ENCODE data around the gene RASAL2.

GRCh38 chr1:178188306-178188705 lies 94.4 kb downstream of the RASAL2 start:
- TF ChIP-seq, protein P1, sequence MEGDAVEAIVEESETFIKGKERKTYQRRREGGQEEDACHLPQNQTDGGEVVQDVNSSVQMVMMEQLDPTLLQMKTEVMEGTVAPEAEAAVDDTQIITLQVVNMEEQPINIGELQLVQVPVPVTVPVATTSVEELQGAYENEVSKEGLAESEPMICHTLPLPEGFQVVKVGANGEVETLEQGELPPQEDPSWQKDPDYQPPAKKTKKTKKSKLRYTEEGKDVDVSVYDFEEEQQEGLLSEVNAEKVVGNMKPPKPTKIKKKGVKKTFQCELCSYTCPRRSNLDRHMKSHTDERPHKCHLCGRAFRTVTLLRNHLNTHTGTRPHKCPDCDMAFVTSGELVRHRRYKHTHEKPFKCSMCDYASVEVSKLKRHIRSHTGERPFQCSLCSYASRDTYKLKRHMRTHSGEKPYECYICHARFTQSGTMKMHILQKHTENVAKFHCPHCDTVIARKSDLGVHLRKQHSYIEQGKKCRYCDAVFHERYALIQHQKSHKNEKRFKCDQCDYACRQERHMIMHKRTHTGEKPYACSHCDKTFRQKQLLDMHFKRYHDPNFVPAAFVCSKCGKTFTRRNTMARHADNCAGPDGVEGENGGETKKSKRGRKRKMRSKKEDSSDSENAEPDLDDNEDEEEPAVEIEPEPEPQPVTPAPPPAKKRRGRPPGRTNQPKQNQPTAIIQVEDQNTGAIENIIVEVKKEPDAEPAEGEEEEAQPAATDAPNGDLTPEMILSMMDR (IDR thresholded peaks at IDR 0.05) = no peak
- TF ChIP-seq POLR2A (IDR thresholded peaks at IDR 0.05) = no peak

Measured in adrenal gland (tissue), 5 donors.